ENCODE data around the gene ATF7. TPM values are rescaled to one million over a fixed set of nuclear protein-coding genes. Genes with fewer than 3 reads are reported as not detected.

The ATF7 gene
- polyA plus RNA-seq, 3 donors: 21.7 to 27.9 (median 24.4) TPM

GRCh38 chr12:53499266-53500141 is 126.7 kb downstream of the ATF7 start, which contains the start of gene MAP3K12:
Gene MAP3K12, minus strand, starts transcription at chr12:53499458. Its CDS starts 12,067 bp downstream, at chr12:53487391.
- peaks cover 47% of the 10 kb centered on the region for H3K4me1 Mint-ChIP-seq
- H3K4me2 ChIP-seq (replicated peaks; ENCODE audit: extremely low read depth, low read length, poor library complexity, severe bottlenecking): peak within 1 kb of the TSS; percentile 97
- H3K9ac ChIP-seq (ENCODE audit: insufficient read depth, low read length, poor library complexity, severe bottlenecking): peak within 1 kb of the TSS; percentile 88
- peak within 1 kb of the TSS; percentile 74 to 83 (median 81) for H3K4me3 ChIP-seq (replicated peaks in 1 of 3; ENCODE audit: low read depth in 2 of 3, low read length in 3 of 3)
- under 1% methylated on average over 46 of the region's 51 CpGs for WGBS (ENCODE audit: insufficient coverage)
- H3K9me3 Mint-ChIP-seq: no peaks in the 10 kb centered on the region
- peaks cover 0 to 4% (median 0%) of the 10 kb centered on the region in 3 donors for H3K27me3 Mint-ChIP-seq (ENCODE audit: low read depth in 3 of 3)
- no peak for TF ChIP-seq CTCF (IDR thresholded peaks at IDR 0.05)
- H3K27ac ChIP-seq (ENCODE audit: low read depth in 1 of 2, low read length in 2 of 2): peak within 1 kb of the TSS; percentile 99
- peak within 1 kb of the TSS; percentile 84 for H2AFZ ChIP-seq (ENCODE audit: insufficient read depth, low read depth, low read length, poor library complexity, severe bottlenecking)
- DNase-seq: peak; percentile 26 to 50 (median 40)
- peaks cover 6 to 12% of the 10 kb centered on the region in 2 donors for H3K36me3 ChIP-seq (replicated peaks in 1 of 2; ENCODE audit: control insufficient read depth in 1 of 2, insufficient read depth in 2 of 2, low read length in 2 of 2)
- no peaks in the 10 kb centered on the region for H3K27me3 ChIP-seq (ENCODE audit: control insufficient read depth in 2 of 2, insufficient read depth in 2 of 2, low read length in 2 of 2)
- H3K4me3 Mint-ChIP-seq: peak within 1 kb of the TSS; percentile 88 to 100
- H3K27ac Mint-ChIP-seq: peak within 1 kb of the TSS; percentile 97 to 99 (median 99)
- no peaks in the 10 kb centered on the region for H3K9me3 ChIP-seq (replicated peaks in 1 of 2; ENCODE audit: control insufficient read depth in 1 of 2, insufficient read depth in 1 of 2, low read length in 2 of 2)
- H3K36me3 Mint-ChIP-seq: peaks cover 7 to 13% of the 10 kb centered on the region in 2 donors
- peaks cover 24% of the 10 kb centered on the region for H3K79me2 ChIP-seq (ENCODE audit: insufficient read depth, low read length)
- H3K4me1 ChIP-seq (ENCODE audit: control insufficient read depth in 1 of 2, insufficient read depth in 2 of 2, low read length in 2 of 2): peaks cover 45 to 49% of the 10 kb centered on the region in 2 donors
- intact Hi-C loops (cut with micrococcal nuclease): loop anchor here (1.0 to 10.0 kb wide), 4 partner anchors 47 to 285 kb away; partner anchors contain the start of genes AAAS (in 1 of the 2) and PCBP2 (in 1 of the 2)
- H4K20me1 ChIP-seq (ENCODE audit: insufficient read depth, low read length): no peaks in the 10 kb centered on the region

GRCh38 chr12:53498235-53498630 is 127.9 kb downstream of the ATF7 start:
- H4K20me1 ChIP-seq (ENCODE audit: insufficient read depth, low read length): no peaks in the 10 kb centered on the region
- peak overlapping the region in 3 of 7 donors; percentile 24 to 49 (median 26) for H3K27ac Mint-ChIP-seq
- peaks cover 24% of the 10 kb centered on the region for H3K79me2 ChIP-seq (ENCODE audit: insufficient read depth, low read length)
- H3K36me3 Mint-ChIP-seq: peaks cover 0 to under 1% of the 10 kb centered on the region in 2 donors
- no peaks in the 10 kb centered on the region for H3K9me3 ChIP-seq (replicated peaks in 1 of 2; ENCODE audit: control insufficient read depth in 1 of 2, insufficient read depth in 1 of 2, low read length in 2 of 2)
- H3K27me3 ChIP-seq (ENCODE audit: control insufficient read depth in 2 of 2, insufficient read depth in 2 of 2, low read length in 2 of 2): no peaks in the 10 kb centered on the region
- peak overlapping the region in 1 of 3 experiments; percentile 81 for H3K4me3 ChIP-seq (replicated peaks in 1 of 3; ENCODE audit: low read depth in 2 of 3, low read length in 3 of 3)
- DNase-seq: no peak
- no CpG with 5 or more reads among the region's 2 CpGs for WGBS (ENCODE audit: insufficient coverage)
- peaks cover 56% of the 10 kb centered on the region for H3K4me1 Mint-ChIP-seq
- H3K27ac ChIP-seq (ENCODE audit: low read depth in 1 of 2, low read length in 2 of 2): no peak overlapping the region
- no peak overlapping the region for H2AFZ ChIP-seq (ENCODE audit: insufficient read depth, low read depth, low read length, poor library complexity, severe bottlenecking)
- intact Hi-C loops (cut with micrococcal nuclease): no loop called here
- no peak overlapping the region for H3K9ac ChIP-seq (ENCODE audit: insufficient read depth, low read length, poor library complexity, severe bottlenecking)
- peaks cover 54 to 57% of the 10 kb centered on the region in 2 donors for H3K4me1 ChIP-seq (ENCODE audit: control insufficient read depth in 1 of 2, insufficient read depth in 2 of 2, low read length in 2 of 2)
- H3K36me3 ChIP-seq (replicated peaks in 1 of 2; ENCODE audit: control insufficient read depth in 1 of 2, insufficient read depth in 2 of 2, low read length in 2 of 2): no peaks in the 10 kb centered on the region
- peaks cover 0 to 4% (median 0%) of the 10 kb centered on the region in 3 donors for H3K27me3 Mint-ChIP-seq (ENCODE audit: low read depth in 3 of 3)
- no peak for TF ChIP-seq CTCF (IDR thresholded peaks at IDR 0.05)
- no peaks in the 10 kb centered on the region for H3K9me3 Mint-ChIP-seq
- peak overlapping the region in 1 of 2 donors; percentile 56 for H3K4me3 Mint-ChIP-seq
- peak overlapping the region; percentile 97 for H3K4me2 ChIP-seq (replicated peaks; ENCODE audit: extremely low read depth, low read length, poor library complexity, severe bottlenecking)

All from CD14-positive monocyte (primary cell).